H9 (cell line): ENCODE results near the gene ZNF606. TPM values are rescaled to one million over a fixed set of nuclear protein-coding genes. Genes with fewer than 3 reads are reported as not detected.
A peak's percentile ranks its signal among the peaks of the same experiment; 100 is the strongest.

Experiments
- DNase-seq: peaks from one replicate; pipeline ENCODE4 v3.0.0-alpha.2; 2017
- H2AFZ ChIP-seq: one replicate; pipeline ENCODE4 v1.6.1; 2013; ENCODE audit warnings: mild to moderate bottlenecking, low read length, control low read depth, moderate library complexity
- H2AK5ac ChIP-seq: 2 replicates; pipeline ENCODE4 v1.6.1; 2013; ENCODE audit warnings: low read length, control low read depth, mixed read lengths; ENCODE audit not compliant: insufficient read length
- H2BK120ac ChIP-seq: one replicate; pipeline ENCODE4 v1.6.1; 2013; ENCODE audit warnings: low read depth, mild to moderate bottlenecking, low read length, control low read depth, inconsistent platforms; ENCODE audit not compliant: poor library complexity, severe bottlenecking
- H2BK12ac ChIP-seq: 2 replicates; pipeline ENCODE4 v1.6.1; 2013; ENCODE audit warnings: low read length, control low read depth, mixed read lengths, low read depth; ENCODE audit not compliant: insufficient read length
- H2BK15ac ChIP-seq: 2 replicates; pipeline ENCODE4 v1.6.1; 2013; ENCODE audit warnings: low read depth, low read length, control low read depth
- H2BK20ac ChIP-seq: one replicate; pipeline ENCODE4 v1.6.1; 2013; ENCODE audit warnings: low read depth, mild to moderate bottlenecking, low read length, control low read depth, inconsistent platforms; ENCODE audit not compliant: poor library complexity, severe bottlenecking
- H2BK5ac ChIP-seq: 2 replicates; pipeline ENCODE4 v1.6.1; 2013; ENCODE audit warnings: low read length, control low read depth, mixed read lengths; ENCODE audit not compliant: insufficient read length
- H3K14ac ChIP-seq: 2 replicates; pipeline ENCODE4 v1.6.1; 2013; ENCODE audit warnings: low read length, control low read depth; ENCODE audit not compliant: insufficient read depth
- H3K18ac ChIP-seq: 2 replicates; pipeline ENCODE4 v1.6.1; 2013; ENCODE audit warnings: low read depth, mild to moderate bottlenecking, mixed read lengths, low read length, control low read depth; ENCODE audit not compliant: insufficient read length
- H3K23ac ChIP-seq: 2 replicates; pipeline ENCODE4 v1.6.1; 2013; ENCODE audit warnings: low read length, control low read depth, mixed read lengths, low read depth; ENCODE audit not compliant: insufficient read length
- H3K23me2 ChIP-seq: 2 replicates; pipeline ENCODE4 v1.6.1; 2013; ENCODE audit warnings: low read depth, mild to moderate bottlenecking, mixed read lengths, low read length, control low read depth; ENCODE audit not compliant: insufficient read length, poor library complexity, severe bottlenecking
- H3K27ac ChIP-seq: 2 replicates; pipeline ENCODE4 v1.5.1; 2013; ENCODE audit warnings: low read length, control low read depth, mixed read lengths, low read depth; ENCODE audit not compliant: insufficient read length
- H3K27me3 ChIP-seq: 2 replicates; pipeline ENCODE4 v1.6.1; 2013; ENCODE audit warnings: low read length, control low read depth, inconsistent platforms; ENCODE audit not compliant: insufficient read depth
- H3K4ac ChIP-seq: 2 replicates; pipeline ENCODE4 v1.6.1; 2013; ENCODE audit warnings: low read depth, mild to moderate bottlenecking, control low read depth, inconsistent platforms, low read length, moderate library complexity
- H3K4me1 ChIP-seq: 2 replicates; pipeline ENCODE4 v1.6.1; 2013; ENCODE audit warnings: low read length, control low read depth, inconsistent platforms; ENCODE audit not compliant: insufficient read depth
- H3K4me2 ChIP-seq: 2 replicates; pipeline ENCODE4 v1.6.1; 2013; ENCODE audit warnings: low read length, control low read depth, mixed read lengths; ENCODE audit not compliant: insufficient read length, insufficient read depth
- H3K56ac ChIP-seq: 2 replicates; pipeline ENCODE4 v1.6.1; 2013; ENCODE audit warnings: low read depth, mild to moderate bottlenecking, mixed read lengths, low read length, control low read depth; ENCODE audit not compliant: insufficient read length
- H3K79me1 ChIP-seq: 2 replicates; pipeline ENCODE4 v1.6.1; 2013; ENCODE audit warnings: low read depth, mild to moderate bottlenecking, moderate library complexity, low read length, control low read depth, inconsistent platforms; ENCODE audit not compliant: insufficient read depth, poor library complexity, severe bottlenecking
- H3K79me2 ChIP-seq: 2 replicates; pipeline ENCODE4 v1.6.1; 2013; ENCODE audit warnings: low read length, control low read depth, inconsistent platforms; ENCODE audit not compliant: insufficient read depth
- H3K9ac ChIP-seq: 2 replicates; pipeline ENCODE4 v1.6.1; 2013; ENCODE audit warnings: low read length, control low read depth, mixed read lengths; ENCODE audit not compliant: insufficient read length; ENCODE audit errors: extremely low read depth
- H3K9me3 ChIP-seq: one replicate; pipeline ENCODE4 v1.6.1; 2013; ENCODE audit warnings: low read depth, low read length, inconsistent platforms; ENCODE audit not compliant: control insufficient read depth
- H3T11ph ChIP-seq: one replicate; pipeline ENCODE4 v1.6.1; 2013; ENCODE audit warnings: mild to moderate bottlenecking, low read length, control low read depth, inconsistent platforms
- H4K20me1 ChIP-seq: one replicate; pipeline ENCODE4 v1.6.1; 2013; ENCODE audit not compliant: control insufficient read depth, insufficient read length, insufficient read depth
- H4K5ac ChIP-seq: 2 replicates; pipeline ENCODE4 v1.6.1; 2013; ENCODE audit warnings: low read depth, mild to moderate bottlenecking, mixed read lengths, low read length, control low read depth; ENCODE audit not compliant: insufficient read length
- H4K8ac ChIP-seq: replicated peaks from 2 replicates; pipeline ENCODE4 v1.6.1; 2013; ENCODE audit warnings: low read length, control low read depth, mixed read lengths, low read depth; ENCODE audit not compliant: insufficient read length
- H4K91ac ChIP-seq: 2 replicates; pipeline ENCODE4 v1.6.1; 2013; ENCODE audit warnings: low read depth, mild to moderate bottlenecking, moderate library complexity, mixed read lengths, low read length, control low read depth; ENCODE audit not compliant: insufficient read length
- H3K27ac Mint-ChIP-seq, 3 experiments: 2 replicates in 2 of 3; 3 replicates in 1 of 3; pipeline ENCODE4 v1.8.0; 2020 to 2021; ENCODE audit warnings: mixed read lengths in 3 of 3, mild to moderate bottlenecking in 1 of 3, moderate library complexity in 1 of 3
- H3K27me3 Mint-ChIP-seq: 2 replicates; pipeline ENCODE4 v1.8.0; 2021; ENCODE audit warnings: low read depth, mild to moderate bottlenecking, moderate library complexity, mixed read lengths
- H3K36me3 Mint-ChIP-seq, 3 experiments: 2 replicates in 2 of 3; 3 replicates in 1 of 3; pipeline ENCODE4 v1.8.0; 2020 to 2021; ENCODE audit warnings: low read depth in 3 of 3, mixed read lengths in 3 of 3; ENCODE audit not compliant: insufficient read depth in 1 of 3
- H3K4me1 Mint-ChIP-seq, 2 experiments: 2 replicates each; pipeline ENCODE4 v1.8.0; 2020; ENCODE audit warnings: mixed read lengths in 2 of 2
- H3K4me3 Mint-ChIP-seq, 2 experiments: 2 replicates in 1 of 2; 3 replicates in 1 of 2; pipeline ENCODE4 v1.8.0; 2020 to 2021; ENCODE audit warnings: mild to moderate bottlenecking in 2 of 2, mixed read lengths in 2 of 2, moderate library complexity in 1 of 2
- H3K9me3 Mint-ChIP-seq, 2 experiments: 2 replicates in 1 of 2; 3 replicates in 1 of 2; pipeline ENCODE4 v1.8.0; 2020; ENCODE audit warnings: mild to moderate bottlenecking in 2 of 2, mixed read lengths in 2 of 2, moderate library complexity in 1 of 2
- CTCF ChIP-seq: fragments of 200-600 bp; sonication (generic); conservative IDR thresholded peaks from 3 replicates; pipeline ENCODE4 v1.8.0; 2021; ENCODE audit warnings: antibody characterized with exemption, mild to moderate bottlenecking
- WGBS: extraction: QIAGEN DNeasy Blood & Tissue Kit; methylation state at CpG from one replicate; pipeline ENCODE4 v1.1.7; 2013; ENCODE audit warnings: missing lambda C conversion rate, low lambda C conversion rate, mixed read lengths; ENCODE audit not compliant: insufficient read length; ENCODE audit errors: extremely low coverage; 5-methylcytosine and 5-hydroxymethylcytosine counted together
- total RNA-seq: library from RNA; stranded (reverse); gene quantifications from 2 replicates; pipeline ENCODE4 v1.2.1, GENCODE V29; 2021

The ZNF606 gene
- total RNA-seq, 1 experiment from 2014 or later, result 13.4 TPM

DNA sequence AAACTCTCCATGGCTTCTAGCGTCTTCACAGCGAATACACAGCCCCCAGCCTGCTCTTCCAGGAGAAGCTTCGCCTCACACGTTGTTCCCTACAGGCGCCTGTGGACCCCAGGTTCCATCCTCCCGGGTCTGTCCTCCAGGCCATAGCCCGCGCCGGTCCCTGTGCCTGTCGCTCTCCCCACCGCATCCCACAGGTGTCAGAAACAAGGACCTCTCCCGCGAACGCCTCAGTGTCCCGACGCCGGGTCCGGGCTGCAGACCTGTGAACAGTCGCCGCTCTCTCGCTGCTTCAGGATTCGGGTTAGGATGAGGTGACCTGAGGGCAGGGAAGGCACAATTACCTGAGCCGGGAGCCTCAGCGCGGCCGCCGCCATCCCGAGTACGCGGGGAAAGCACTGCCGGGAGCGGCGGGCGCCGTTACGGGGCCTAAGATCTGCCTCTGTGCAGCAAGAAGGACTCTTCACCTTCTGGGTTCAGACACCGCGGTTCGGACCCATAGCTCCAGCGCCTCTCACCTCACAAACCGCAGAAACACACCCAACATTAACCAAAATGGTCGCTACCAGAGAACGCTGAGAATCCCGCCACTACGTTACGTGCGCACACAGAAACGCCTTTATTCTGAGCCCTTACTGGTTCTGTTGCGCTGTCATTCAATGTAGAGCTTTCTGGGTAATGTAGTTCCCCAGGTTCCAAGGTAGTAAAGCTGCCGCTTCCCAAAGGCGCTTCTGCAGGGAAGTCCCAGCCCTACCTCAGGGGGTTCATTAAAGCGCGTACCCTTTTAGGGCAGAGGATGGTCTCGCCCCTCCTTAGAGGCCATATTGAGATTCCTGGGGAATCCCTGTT, 67.6 kb downstream of the ZNF606 start, which contains the start of gene ZNF418:
Gene ZNF418, minus strand, starts transcription at position 583 of the 846 bp plus-strand sequence. CDS start 1,580 bp downstream, outside the sequence.
- Histone ChIP-seq H3K27ac (no peak within 1 kb of the TSS), H4K5ac (no peak within 1 kb of the TSS), H4K91ac (peak within 1 kb of the TSS; percentile 63), H3K79me2 (peaks cover 6% of the 10 kb centered on the region; the same call in 1 of the 2 replicates), H3K18ac (peak within 1 kb of the TSS; percentile 98), H3K4me2 (peak within 1 kb of the TSS; percentile 96), H2BK15ac (0 out of 2 replicates have a peak within 1 kb of the TSS, but pooled peaks have one; percentile 19), H4K8ac (no peak within 1 kb of the TSS), H3K14ac (peak within 1 kb of the TSS; percentile 95), H3K79me1 (peaks cover 11% of the 10 kb centered on the region), H3K9ac (peak within 1 kb of the TSS; percentile 97), H3T11ph (no peak within 1 kb of the TSS), H4K20me1 (no peaks in the 10 kb centered on the region), H3K4me1 (no peaks in the 10 kb centered on the region), H3K27me3 (no peaks in the 10 kb centered on the region), H3K56ac (peak within 1 kb of the TSS; percentile 58), H3K4ac (peak within 1 kb of the TSS; percentile 31), H3K9me3 (no peaks in the 10 kb centered on the region), H2BK12ac (no peak within 1 kb of the TSS), H2BK5ac (no peak within 1 kb of the TSS), H2BK120ac (no peak within 1 kb of the TSS), H2BK20ac (no peak within 1 kb of the TSS), H2AFZ (no peak within 1 kb of the TSS), H2AK5ac (no peak within 1 kb of the TSS), H3K23ac (no peak within 1 kb of the TSS), H3K23me2 (peaks cover 6% of the 10 kb centered on the region)
- peak within 1 kb of the TSS; percentile 99 to 100 for H3K4me3 Mint-ChIP-seq
- no peaks in the 10 kb centered on the region; the same call in 1 of the 2 replicates for H3K27me3 Mint-ChIP-seq
- H3K4me1 Mint-ChIP-seq, result peaks cover 7 to 17% of the 10 kb centered on the region in 2 experiments; a peak in 3 of 4 replicates
- DNase-seq, result peak; percentile 89
- TF ChIP-seq CTCF, result no peak
- H3K9me3 Mint-ChIP-seq, result peaks cover 23 to 54% of the 10 kb centered on the region in 2 experiments
- H3K36me3 Mint-ChIP-seq, result peaks cover 57 to 75% (median 70%) of the 10 kb centered on the region in 3 experiments
- peak within 1 kb of the TSS; percentile 98 to 99 (median 99) for H3K27ac Mint-ChIP-seq
- WGBS, result no CpG with 5 or more reads among the region's 54 CpGs
